Panc1 (cell line): ENCODE measurements around the gene KATNIP. TPM values are rescaled to one million over a fixed set of nuclear protein-coding genes. Genes with fewer than 3 reads are reported as not detected.

Experiments
- ATAC-seq: fragments of 200-7000 bp; cut with Tn5 transposase; 2 replicates; pipeline ENCODE4 v1.9.1; 2020; ENCODE audit warnings: mild to moderate bottlenecking, moderate library complexity
- BruUV-seq: library from RNA; stranded (reverse); fragments of 400-500 nt; replicated peaks from 2 replicates; lab custom pipeline; 2021; lab: Mats Ljungman, UMichigan
- CTCF ChIA-PET: fragments of 300-600 bp; sonication (Branson Sonifier 250); formaldehyde crosslinking; loops from one replicate; lab custom pipeline; 2022; ENCODE audit warnings: antibody characterized with exemption; lab: Charles Lee
- POLR2A ChIA-PET: fragments of 300-600 bp; sonication (Branson Sonifier 250); formaldehyde crosslinking; loops from one replicate; lab custom pipeline; 2022; ENCODE audit warnings: antibody characterized with exemption; lab: Charles Lee
- DNase-seq: peaks from one replicate; pipeline ENCODE4 v3.0.0-alpha.2; 2010; ENCODE audit warnings: low read depth, low spot score
- H3K27ac ChIP-seq: 2 replicates; pipeline ENCODE4 v1.5.1; 2011; ENCODE audit warnings: mild to moderate bottlenecking, low read length, inconsistent platforms
- H3K27me3 ChIP-seq: fragments of 200-500 bp; sonication (Bioruptor generic); 2 replicates; pipeline ENCODE4 v1.6.0; 2014; ENCODE audit warnings: low read length, inconsistent platforms; ENCODE audit not compliant: control insufficient read depth, insufficient read depth
- H3K36me3 ChIP-seq: fragments of 200-500 bp; sonication (Bioruptor generic); 2 replicates; pipeline ENCODE4 v1.5.1; 2014; ENCODE audit warnings: inconsistent platforms, mild to moderate bottlenecking, low read length, moderate library complexity; ENCODE audit not compliant: control insufficient read depth, insufficient read depth
- H3K4me1 ChIP-seq: 2 replicates; pipeline ENCODE4 v1.5.1; 2011; ENCODE audit warnings: inconsistent platforms, mild to moderate bottlenecking, low read length, moderate library complexity; ENCODE audit not compliant: control insufficient read depth, insufficient read depth
- H3K4me3 ChIP-seq, 2 experiments: 2 replicates each; pipeline ENCODE4 v1.5.1; 2011 to 2012; ENCODE audit warnings: low read depth in 2 of 2, low read length in 2 of 2, mild to moderate bottlenecking in 2 of 2, inconsistent platforms in 1 of 2, moderate library complexity in 1 of 2
- H3K9me3 ChIP-seq: fragments of 200-500 bp; sonication (Bioruptor generic); 2 replicates; pipeline ENCODE4 v1.5.1; 2014; ENCODE audit warnings: low read depth, mild to moderate bottlenecking, inconsistent platforms, low read length, moderate library complexity; ENCODE audit not compliant: control insufficient read depth, insufficient read depth
- POLR2AphosphoS5 ChIP-seq: IDR thresholded peaks from 2 replicates; pipeline ENCODE4 v1.6.1; 2012; ENCODE audit warnings: mild to moderate bottlenecking, low read depth, low read length, moderate library complexity
- SIN3A ChIP-seq: IDR thresholded peaks from 2 replicates; pipeline ENCODE4 v1.6.1; 2012; ENCODE audit warnings: low read depth, mild to moderate bottlenecking, low read length, moderate library complexity, borderline replicate concordance; ENCODE audit not compliant: insufficient read depth
- TCF7L2 ChIP-seq: IDR thresholded peaks from 2 replicates; pipeline ENCODE4 v1.6.1; 2011; ENCODE audit warnings: mild to moderate bottlenecking, low read depth, low read length, inconsistent platforms
- in situ Hi-C: cut with HindIII; loops from 2 replicates; pipeline ENCODE4 v1.10.0; 2016; ENCODE audit warnings: low sequenced_read_pairs, low pct_unique_long_range_greater_than_20kb
- intact Hi-C: fragments of 100-400 bp; cut with micrococcal nuclease; formaldehyde crosslinking; loops from one replicate; pipeline ENCODE4 v1.10.0; 2022; ENCODE audit not compliant: unreplicated experiment
- total RNA-seq: library from RNA; stranded (reverse); gene quantifications from one replicate; pipeline ENCODE4 v1.2.1, GENCODE V29; 2021; ENCODE audit not compliant: unreplicated experiment
- TF ChIP-seq, protein P1 (sequence below): fragments of 450-650 bp; IDR thresholded peaks from 2 replicates; pipeline ENCODE4 v1.5.1; 2017; ENCODE audit warnings: mild to moderate bottlenecking
- TF ChIP-seq, protein P2 (sequence below), 2 experiments: IDR thresholded peaks; 2 replicates each; pipeline ENCODE4 v1.6.1; 2011 to 2012; ENCODE audit warnings: low read depth in 2 of 2, control low read depth in 1 of 2, low read length in 1 of 2, mild to moderate bottlenecking in 1 of 2, moderate library complexity in 1 of 2; ENCODE audit not compliant: insufficient read depth in 1 of 2

Gene KATNIP
- total RNA-seq, 1 experiment from 2014 or later: 36.7 TPM

DNA sequence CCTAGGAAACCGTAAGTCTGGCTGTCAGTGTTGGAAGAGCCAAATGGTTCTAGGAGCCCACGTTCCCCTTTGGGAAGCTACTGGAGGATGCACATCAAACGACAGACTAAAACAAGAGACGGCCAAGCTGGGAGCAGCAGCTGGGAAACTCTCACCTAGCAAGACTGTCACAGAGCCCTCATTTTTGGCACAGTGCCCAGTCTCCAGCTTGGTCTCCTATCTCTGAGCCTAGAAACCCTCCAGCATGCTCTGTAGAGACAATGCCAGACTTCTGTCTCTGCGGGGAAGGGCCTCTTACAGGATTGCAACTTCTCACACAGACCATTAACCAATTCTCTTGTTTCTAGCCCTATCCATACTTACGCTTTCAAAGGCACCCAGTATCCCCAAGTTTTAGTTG is 23.8 kb upstream of the KATNIP start:
- no peak overlapping the region for H3K4me3 ChIP-seq
- in situ Hi-C loops: no loop called here
- H3K27ac ChIP-seq: no peak overlapping the region
- intact Hi-C loops: no loop called here
- BruUV-seq: no TSS peak
- no peak for ATAC-seq
- no peaks in the 10 kb centered on the region for H3K4me1 ChIP-seq
- TF ChIP-seq, protein P1, sequence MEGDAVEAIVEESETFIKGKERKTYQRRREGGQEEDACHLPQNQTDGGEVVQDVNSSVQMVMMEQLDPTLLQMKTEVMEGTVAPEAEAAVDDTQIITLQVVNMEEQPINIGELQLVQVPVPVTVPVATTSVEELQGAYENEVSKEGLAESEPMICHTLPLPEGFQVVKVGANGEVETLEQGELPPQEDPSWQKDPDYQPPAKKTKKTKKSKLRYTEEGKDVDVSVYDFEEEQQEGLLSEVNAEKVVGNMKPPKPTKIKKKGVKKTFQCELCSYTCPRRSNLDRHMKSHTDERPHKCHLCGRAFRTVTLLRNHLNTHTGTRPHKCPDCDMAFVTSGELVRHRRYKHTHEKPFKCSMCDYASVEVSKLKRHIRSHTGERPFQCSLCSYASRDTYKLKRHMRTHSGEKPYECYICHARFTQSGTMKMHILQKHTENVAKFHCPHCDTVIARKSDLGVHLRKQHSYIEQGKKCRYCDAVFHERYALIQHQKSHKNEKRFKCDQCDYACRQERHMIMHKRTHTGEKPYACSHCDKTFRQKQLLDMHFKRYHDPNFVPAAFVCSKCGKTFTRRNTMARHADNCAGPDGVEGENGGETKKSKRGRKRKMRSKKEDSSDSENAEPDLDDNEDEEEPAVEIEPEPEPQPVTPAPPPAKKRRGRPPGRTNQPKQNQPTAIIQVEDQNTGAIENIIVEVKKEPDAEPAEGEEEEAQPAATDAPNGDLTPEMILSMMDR: no peak
- TF ChIP-seq TCF7L2: no peak
- no peak for TF ChIP-seq POLR2AphosphoS5
- TF ChIP-seq, protein P2, sequence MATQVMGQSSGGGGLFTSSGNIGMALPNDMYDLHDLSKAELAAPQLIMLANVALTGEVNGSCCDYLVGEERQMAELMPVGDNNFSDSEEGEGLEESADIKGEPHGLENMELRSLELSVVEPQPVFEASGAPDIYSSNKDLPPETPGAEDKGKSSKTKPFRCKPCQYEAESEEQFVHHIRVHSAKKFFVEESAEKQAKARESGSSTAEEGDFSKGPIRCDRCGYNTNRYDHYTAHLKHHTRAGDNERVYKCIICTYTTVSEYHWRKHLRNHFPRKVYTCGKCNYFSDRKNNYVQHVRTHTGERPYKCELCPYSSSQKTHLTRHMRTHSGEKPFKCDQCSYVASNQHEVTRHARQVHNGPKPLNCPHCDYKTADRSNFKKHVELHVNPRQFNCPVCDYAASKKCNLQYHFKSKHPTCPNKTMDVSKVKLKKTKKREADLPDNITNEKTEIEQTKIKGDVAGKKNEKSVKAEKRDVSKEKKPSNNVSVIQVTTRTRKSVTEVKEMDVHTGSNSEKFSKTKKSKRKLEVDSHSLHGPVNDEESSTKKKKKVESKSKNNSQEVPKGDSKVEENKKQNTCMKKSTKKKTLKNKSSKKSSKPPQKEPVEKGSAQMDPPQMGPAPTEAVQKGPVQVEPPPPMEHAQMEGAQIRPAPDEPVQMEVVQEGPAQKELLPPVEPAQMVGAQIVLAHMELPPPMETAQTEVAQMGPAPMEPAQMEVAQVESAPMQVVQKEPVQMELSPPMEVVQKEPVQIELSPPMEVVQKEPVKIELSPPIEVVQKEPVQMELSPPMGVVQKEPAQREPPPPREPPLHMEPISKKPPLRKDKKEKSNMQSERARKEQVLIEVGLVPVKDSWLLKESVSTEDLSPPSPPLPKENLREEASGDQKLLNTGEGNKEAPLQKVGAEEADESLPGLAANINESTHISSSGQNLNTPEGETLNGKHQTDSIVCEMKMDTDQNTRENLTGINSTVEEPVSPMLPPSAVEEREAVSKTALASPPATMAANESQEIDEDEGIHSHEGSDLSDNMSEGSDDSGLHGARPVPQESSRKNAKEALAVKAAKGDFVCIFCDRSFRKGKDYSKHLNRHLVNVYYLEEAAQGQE (IDR thresholded peaks at IDR 0.05; ENCODE audit: insufficient read depth in 1 of 2, low read depth in 2 of 2, low read length in 1 of 2): no peak
- no peak for TF ChIP-seq SIN3A
- ChIA-PET POLR2A (no interaction called here), CTCF (interaction anchor here (0.6 kb wide), 1 partner anchor 31 kb away, joined by 7 read pairs; no protein-coding TSS in a partner anchor)
- no peak for DNase-seq
- no peaks in the 10 kb centered on the region for H3K27me3 ChIP-seq
- H3K36me3 ChIP-seq: peaks cover 15% of the 10 kb centered on the region
- no peaks in the 10 kb centered on the region for H3K9me3 ChIP-seq

DNA sequence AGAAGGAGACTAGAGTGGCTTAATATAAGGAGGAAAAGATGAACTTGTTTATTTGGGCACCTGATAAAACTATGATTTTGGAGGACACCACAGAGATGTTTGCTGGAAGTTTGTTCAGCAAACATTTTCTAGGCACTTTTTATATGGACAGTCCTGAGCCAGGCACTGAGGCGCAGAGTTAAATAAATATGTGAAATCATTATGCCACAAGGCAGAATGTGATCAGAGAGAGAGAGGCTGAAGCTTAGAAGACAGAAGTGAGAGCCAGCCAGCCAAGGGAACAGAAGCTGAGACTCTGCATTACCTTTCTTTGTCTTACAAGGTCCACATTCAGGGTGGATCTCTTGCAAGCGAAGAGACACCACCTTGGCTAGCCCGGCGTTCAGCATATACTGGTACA is 21.6 kb upstream of the KATNIP start:
- Histone ChIP-seq H3K9me3 (no peaks in the 10 kb centered on the region), H3K27ac (no peak overlapping the region), H3K27me3 (no peaks in the 10 kb centered on the region), H3K4me3 (no peak overlapping the region), H3K36me3 (peaks cover 11% of the 10 kb centered on the region), H3K4me1 (no peaks in the 10 kb centered on the region)
- ChIA-PET CTCF (no interaction called here), POLR2A (no interaction called here)
- in situ Hi-C loops (no loop called here), intact Hi-C loops (no loop called here)
- TF ChIP-seq SIN3A (no peak), POLR2AphosphoS5 (no peak), TCF7L2 (no peak)
- TF ChIP-seq, protein P2 (IDR thresholded peaks at IDR 0.05; ENCODE audit: insufficient read depth in 1 of 2, low read depth in 2 of 2, low read length in 1 of 2): no peak
- TF ChIP-seq, protein P1: no peak
- BruUV-seq: no TSS peak
- ATAC-seq: no peak
- no peak for DNase-seq
